ENCODE measurements around the gene MPZL3.

MPZL3 gene

GRCh38 chr11:118264569-118265465, 12.7 kb upstream of the MPZL3 start:
- FAIRE-seq = no peak

GRCh38 chr11:118263695-118264568, 11.8 kb upstream of the MPZL3 start, which contains the start of gene MPZL2:
Gene MPZL2, minus strand, starts transcription at chr11:118264297. Its CDS starts 144 bp downstream, at chr11:118264153.
- FAIRE-seq = no peak

GRCh38 chr11:118263112-118263511, 10.9 kb upstream of the MPZL3 start:
- FAIRE-seq = no peak

DNA sequence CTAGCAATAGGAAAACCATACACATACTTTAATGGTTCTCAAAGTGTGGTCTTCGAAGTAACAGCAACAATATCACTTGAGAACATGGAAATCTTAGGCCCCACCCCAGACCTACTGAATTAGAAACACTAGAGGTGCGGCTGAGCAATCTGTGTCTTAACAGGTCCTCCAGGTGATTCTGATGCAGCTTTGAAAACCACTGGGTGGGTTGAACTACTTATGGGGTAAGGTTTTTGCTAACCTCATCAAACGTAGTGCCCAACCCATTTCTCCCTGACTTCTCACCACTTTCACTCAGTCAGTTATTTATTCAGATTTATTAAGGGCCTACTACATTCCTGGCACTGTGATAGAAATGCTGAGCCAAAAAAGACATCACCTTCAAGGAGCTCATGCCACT, 8.2 kb upstream of the MPZL3 start:
- FAIRE-seq = no peak

GRCh38 chr11:118259138-118259537, 7.0 kb upstream of the MPZL3 start:
- no peak for FAIRE-seq

GRCh38 chr11:118258410-118258809, 6.2 kb upstream of the MPZL3 start:
- no peak for FAIRE-seq

GRCh38 chr11:118252688-118253087, 523 bp upstream of the MPZL3 start:
- no peak for FAIRE-seq

DNA sequence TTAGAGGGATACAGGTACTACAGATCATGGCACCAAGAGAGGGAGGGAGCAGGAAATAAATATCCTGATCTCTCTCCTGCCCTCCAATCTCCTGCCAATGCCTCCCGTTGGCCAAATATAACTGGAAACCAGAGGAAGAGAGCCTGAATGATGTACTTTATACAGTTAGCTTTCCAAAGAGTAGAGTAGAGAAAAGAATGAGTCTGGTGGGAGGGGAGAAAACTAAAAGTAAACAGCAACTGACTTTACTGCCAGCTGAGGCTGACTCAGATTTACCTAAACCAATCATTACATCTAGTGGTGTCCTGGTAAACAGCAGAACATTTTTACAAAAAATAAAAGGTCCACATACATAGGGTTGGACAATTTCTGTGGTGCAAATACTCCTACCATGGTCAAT, 5.1 kb downstream of the MPZL3 start:
- no peak for FAIRE-seq

DNA sequence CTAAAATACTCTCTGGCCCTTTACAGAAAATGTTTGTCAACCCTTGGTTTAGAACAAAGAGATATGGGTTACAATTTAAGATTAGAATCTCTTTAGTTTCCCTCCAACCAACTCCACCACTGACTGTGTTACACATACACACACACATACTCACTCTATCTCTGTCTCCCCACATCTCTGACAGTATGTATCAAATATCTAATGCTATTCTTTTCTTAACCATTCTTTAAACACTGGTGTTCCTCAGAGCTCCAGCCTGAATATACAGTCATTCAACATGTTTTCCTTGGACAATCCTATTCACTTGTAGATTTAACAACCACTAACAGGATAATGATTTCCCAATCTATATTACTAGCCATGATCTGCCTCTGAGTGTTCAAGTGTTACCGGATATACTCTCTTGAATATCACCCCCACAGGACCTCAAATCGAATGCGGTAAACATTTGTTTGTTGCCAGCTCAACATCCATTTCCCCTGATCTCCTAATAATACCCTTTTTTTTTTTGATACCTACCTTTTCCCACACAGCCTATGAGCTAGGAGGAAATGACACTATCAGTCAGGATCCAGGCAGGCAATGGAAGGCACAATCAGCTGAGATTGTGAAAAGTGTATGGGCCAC, 6.1 kb downstream of the MPZL3 start:
- no peak for FAIRE-seq

DNA sequence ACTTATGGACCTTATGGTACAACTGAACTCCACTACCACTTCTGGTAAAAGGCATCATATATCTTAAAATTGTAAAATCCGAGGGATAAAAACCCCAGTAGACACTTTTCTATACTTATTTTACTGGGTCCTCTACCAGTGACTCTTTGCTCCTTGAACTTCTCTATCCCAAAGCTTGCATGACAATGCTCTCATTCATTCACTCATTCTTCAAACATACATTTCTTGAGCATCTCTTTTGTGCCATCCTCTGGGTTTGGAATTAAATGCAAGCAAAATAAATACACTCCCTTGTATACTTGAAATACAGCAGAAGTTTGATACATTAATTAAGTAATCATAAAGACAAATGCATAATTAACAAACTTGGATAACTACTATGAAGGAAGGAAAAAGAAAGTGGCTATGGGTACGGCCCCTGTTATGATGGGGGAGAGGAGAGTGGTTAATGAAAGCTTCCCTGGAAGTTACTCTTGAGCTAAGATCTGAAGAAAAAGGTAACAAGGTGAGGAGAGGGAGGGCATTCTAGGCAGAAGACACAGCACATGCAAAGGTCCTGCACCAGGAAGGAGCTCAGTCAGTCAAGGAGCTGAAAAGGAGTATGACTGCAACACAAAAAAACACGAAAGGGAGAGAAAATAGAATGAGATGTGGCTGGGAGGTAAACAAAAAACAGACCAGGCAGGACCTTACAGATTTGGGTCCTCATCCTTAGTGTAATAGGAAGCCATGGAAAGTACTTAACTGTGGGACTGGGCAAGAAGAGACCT, 8.0 kb downstream of the MPZL3 start:
- FAIRE-seq = no peak

DNA sequence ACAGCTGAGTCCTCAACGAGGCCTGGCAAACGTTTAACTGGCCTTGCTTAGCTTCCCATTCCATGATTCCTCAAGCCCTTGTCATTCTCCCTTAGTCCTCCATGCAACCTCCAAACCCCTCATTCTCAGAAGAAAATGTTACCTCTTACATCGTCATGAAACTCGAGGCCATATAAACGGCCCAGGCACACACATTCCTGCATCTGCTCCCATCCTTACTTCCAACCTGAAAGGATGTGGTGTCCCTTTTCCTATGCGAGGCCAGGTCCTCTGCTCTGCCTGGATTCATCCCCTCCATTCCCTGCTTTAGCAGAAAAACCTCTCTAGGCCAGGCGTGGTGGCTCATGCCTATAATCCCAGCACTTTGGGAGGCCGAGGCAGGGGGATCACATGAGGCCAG, 9.0 kb downstream of the MPZL3 start:
- FAIRE-seq = no peak

DNA sequence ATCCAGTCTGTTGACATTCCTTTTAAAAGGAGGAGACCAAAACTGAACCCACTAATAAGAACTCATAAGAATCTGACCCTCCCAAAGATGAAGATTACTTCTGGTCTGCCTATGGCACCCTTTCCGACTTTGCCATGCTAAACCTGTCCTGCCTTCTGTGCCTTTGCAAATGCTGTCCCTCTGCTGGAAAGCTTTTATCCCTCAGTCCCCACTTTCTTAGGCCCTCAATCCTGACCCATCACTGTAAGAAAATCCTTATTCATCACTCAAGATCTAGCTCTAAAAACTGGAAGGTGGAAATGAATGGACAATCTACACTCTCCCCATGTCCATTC, 10.4 kb downstream of the MPZL3 start:
- no peak for FAIRE-seq

DNA sequence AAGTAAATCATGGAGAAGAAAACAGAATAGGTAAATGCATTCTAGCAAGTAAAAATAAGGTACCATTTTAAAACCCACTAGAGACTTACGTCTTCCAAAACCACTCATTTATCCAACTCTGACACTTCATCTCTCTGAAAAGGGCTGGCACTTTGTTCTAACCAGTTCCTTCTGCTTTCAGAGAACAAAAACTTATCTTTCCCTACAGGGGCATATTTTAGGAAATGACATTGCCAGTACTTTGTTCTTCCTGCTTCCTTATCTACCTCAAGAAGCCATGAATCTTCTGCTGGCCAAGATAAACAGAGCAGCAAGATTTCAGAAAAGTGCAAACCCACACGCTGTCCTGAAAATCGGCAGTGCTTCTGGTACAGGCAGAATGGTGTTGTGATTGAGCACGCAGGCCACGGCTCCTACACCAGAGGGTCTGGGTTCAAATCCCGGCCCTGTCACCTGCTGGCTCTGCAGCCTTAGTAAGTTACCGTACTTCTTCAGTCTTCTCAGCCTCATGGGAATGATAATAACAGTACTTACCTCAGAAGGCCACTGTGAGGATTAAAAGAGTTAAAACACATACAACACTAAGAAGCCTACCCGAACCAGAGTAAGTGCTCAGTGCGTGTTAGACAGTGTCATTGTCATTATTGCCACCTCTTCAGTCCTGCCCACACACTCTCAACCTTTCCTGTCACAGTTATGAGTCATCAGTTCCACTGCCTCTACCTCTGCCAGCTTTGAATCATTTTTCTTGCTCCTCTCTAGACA, 11.0 kb downstream of the MPZL3 start:
- FAIRE-seq = no peak

- no peak for FAIRE-seq
Measured at GRCh38 chr11:118239509-118240205, 12.5 kb downstream of the MPZL3 start.

GRCh38 chr11:118238929-118239328, 13.2 kb downstream of the MPZL3 start:
- FAIRE-seq = no peak

GRCh38 chr11:118238421-118238820, 13.7 kb downstream of the MPZL3 start:
- no peak for FAIRE-seq

GRCh38 chr11:118236170-118236569, 16.0 kb downstream of the MPZL3 start:
- no peak for FAIRE-seq

DNA sequence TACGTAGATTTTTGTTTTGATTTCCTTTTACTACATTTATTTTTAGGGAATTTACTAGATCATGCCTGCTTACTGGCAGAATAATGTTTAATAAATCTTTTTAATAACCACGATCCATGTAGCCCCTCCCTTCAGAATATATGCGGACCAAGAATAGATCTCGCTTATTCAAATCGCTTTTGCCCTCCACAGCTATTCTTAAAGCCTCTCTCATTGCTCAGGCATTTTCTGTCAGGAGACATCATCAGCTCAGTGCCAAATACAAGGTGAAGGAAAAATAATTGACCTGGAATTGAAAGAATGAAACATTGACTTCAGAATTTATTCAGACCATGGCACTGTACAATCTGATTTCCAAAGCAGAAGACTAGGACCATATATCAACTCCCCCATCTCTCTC, 17.3 kb downstream of the MPZL3 start:
- no peak for FAIRE-seq

DNA sequence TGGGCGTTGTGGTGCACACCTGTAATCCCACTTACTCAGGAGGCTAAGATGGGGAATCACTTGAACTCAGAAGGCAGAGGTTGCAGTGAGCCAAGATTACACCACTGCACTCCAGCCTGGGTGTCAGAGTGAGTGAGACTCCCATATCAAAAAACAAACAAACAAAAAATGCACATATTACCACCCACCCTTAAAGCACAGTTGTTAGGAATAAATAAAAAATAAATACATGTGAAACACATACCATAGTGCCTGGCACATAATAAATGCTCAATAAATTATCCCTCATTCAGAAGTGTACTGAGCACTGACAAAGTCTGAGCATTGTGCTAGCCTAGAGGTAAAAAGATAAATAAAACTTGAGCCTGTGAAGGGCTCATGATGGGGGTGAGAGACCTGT, 18.3 kb downstream of the MPZL3 start:
- no peak for FAIRE-seq

- FAIRE-seq = no peak
Measured at GRCh38 chr11:118233377-118233776, 18.8 kb downstream of the MPZL3 start.

GRCh38 chr11:118232659-118233058, 19.5 kb downstream of the MPZL3 start:
- no peak for FAIRE-seq
